Caco-2 (cell line): ENCODE measurements around the gene BPGM. TPM values are rescaled to one million over a fixed set of nuclear protein-coding genes. Genes with fewer than 3 reads are reported as not detected.

Experiments used
- BruUV-seq: library from RNA; stranded (reverse); fragments of 400-500 nt; replicated peaks from 2 replicates; lab custom pipeline; 2021; lab: Mats Ljungman, UMichigan
- CTCF ChIA-PET: fragments of 300-600 bp; sonication (Branson Sonifier 250); formaldehyde crosslinking; loops from one replicate; lab custom pipeline; 2022; ENCODE audit warnings: antibody characterized with exemption; lab: Charles Lee
- POLR2A ChIA-PET: fragments of 300-600 bp; sonication (Branson Sonifier 250); formaldehyde crosslinking; loops from one replicate; lab custom pipeline; 2022; ENCODE audit warnings: antibody characterized with exemption; lab: Charles Lee
- DNase-seq, 2 experiments: peaks; one replicate each; pipeline versions ENCODE4 v3.0.0 to v3.0.0-alpha.2; 2020 to 2022
- H3K27me3 ChIP-seq: replicated peaks from 2 replicates; pipeline ENCODE4 v1.6.0; 2011; ENCODE audit warnings: low read length; ENCODE audit not compliant: control insufficient read depth, insufficient read depth
- H3K36me3 ChIP-seq: 2 replicates; pipeline ENCODE4 v1.5.1; 2011; ENCODE audit warnings: low read length; ENCODE audit not compliant: control insufficient read depth, insufficient read depth
- H3K4me1 ChIP-seq: fragments of 250-450 bp; sonication (Bioruptor Pico); 2 replicates; pipeline ENCODE4 v1.5.1; 2020; ENCODE audit warnings: mild to moderate bottlenecking
- H3K4me3 ChIP-seq: 2 replicates; pipeline ENCODE4 v1.5.1; 2011; ENCODE audit warnings: low read depth, mild to moderate bottlenecking, control low read depth, low read length
- H3K9me3 ChIP-seq: fragments of 250-450 bp; sonication (Bioruptor Pico); 2 replicates; pipeline ENCODE4 v1.5.1; 2020; ENCODE audit warnings: mild to moderate bottlenecking, moderate library complexity
- H3K27ac Mint-ChIP-seq: one replicate; pipeline ENCODE4 v1.8.0; 2022; ENCODE audit warnings: mixed read lengths; ENCODE audit not compliant: unreplicated experiment
- H3K27me3 Mint-ChIP-seq: one replicate; pipeline ENCODE4 v1.8.0; 2022; ENCODE audit warnings: mixed read lengths; ENCODE audit not compliant: insufficient read depth, unreplicated experiment
- H3K36me3 Mint-ChIP-seq: one replicate; pipeline ENCODE4 v1.8.0; 2022; ENCODE audit warnings: mild to moderate bottlenecking, mixed read lengths; ENCODE audit not compliant: insufficient read depth, unreplicated experiment
- H3K4me1 Mint-ChIP-seq: one replicate; pipeline ENCODE4 v1.8.0; 2022; ENCODE audit warnings: low read depth, mixed read lengths; ENCODE audit not compliant: unreplicated experiment
- H3K4me3 Mint-ChIP-seq: one replicate; pipeline ENCODE4 v1.8.0; 2022; ENCODE audit warnings: mild to moderate bottlenecking, moderate library complexity, mixed read lengths; ENCODE audit not compliant: unreplicated experiment
- H3K9me3 Mint-ChIP-seq: one replicate; pipeline ENCODE4 v1.8.0; 2022; ENCODE audit warnings: mixed read lengths; ENCODE audit not compliant: unreplicated experiment
- CTCF ChIP-seq, 2 experiments: fragments of 200-600 bp in 1 of 2; IDR thresholded peaks; 1 replicate in 1 of 2; 2 replicates in 1 of 2; pipeline versions ENCODE4 v1.5.1 to v1.8.0; 2011 to 2022; ENCODE audit warnings: antibody characterized with exemption in 1 of 2, control low read depth in 1 of 2, inconsistent platforms in 1 of 2, low read depth in 1 of 2, low read length in 1 of 2, mild to moderate bottlenecking in 1 of 2, moderate library complexity in 1 of 2; ENCODE audit not compliant: insufficient read depth in 1 of 2, severe bottlenecking in 1 of 2, unreplicated experiment in 1 of 2
- intact Hi-C: fragments of 100-400 bp; cut with micrococcal nuclease; formaldehyde crosslinking; loops from one replicate; pipeline ENCODE4 v1.10.0; 2022; ENCODE audit not compliant: unreplicated experiment
- total RNA-seq: library from RNA; stranded (reverse); gene quantifications from 2 replicates; pipeline ENCODE4 v1.2.3, GENCODE V29; 2022

Gene BPGM
- total RNA-seq, 1 experiment from 2014 or later: 8.1 TPM

- Mint-ChIP-seq H3K4me3 (no peak overlapping the region), H3K4me1 (peaks cover 33% of the 10 kb centered on the region), H3K27ac (no peak overlapping the region), H3K9me3 (no peaks in the 10 kb centered on the region), H3K27me3 (no peaks in the 10 kb centered on the region), H3K36me3 (no peaks in the 10 kb centered on the region)
- Histone ChIP-seq H3K4me1 (peaks cover 43% of the 10 kb centered on the region), H3K9me3 (no peaks in the 10 kb centered on the region), H3K27me3 (no peaks in the 10 kb centered on the region), H3K36me3 (no peaks in the 10 kb centered on the region), H3K4me3 (no peak overlapping the region)
- intact Hi-C loops: no loop called here
- POLR2A ChIA-PET: no interaction called here
- DNase-seq: no peak
- CTCF ChIA-PET: no interaction called here
- BruUV-seq: no TSS peak
- no peak for TF ChIP-seq CTCF (IDR thresholded peaks at IDR 0.05; ENCODE audit: insufficient read depth in 1 of 2, low read depth in 1 of 2, low read length in 1 of 2, severe bottlenecking in 1 of 2, unreplicated experiment in 1 of 2)
Measured at GRCh38 chr7:134707663-134708378, 61.2 kb downstream of the BPGM start.

GRCh38 chr7:134708692-134709091 lies 62.0 kb downstream of the BPGM start:
- Mint-ChIP-seq H3K27ac (no peak overlapping the region), H3K36me3 (no peaks in the 10 kb centered on the region), H3K9me3 (no peaks in the 10 kb centered on the region), H3K4me1 (peaks cover 27% of the 10 kb centered on the region), H3K4me3 (no peak overlapping the region), H3K27me3 (no peaks in the 10 kb centered on the region)
- Histone ChIP-seq H3K4me1 (peaks cover 36% of the 10 kb centered on the region), H3K9me3 (no peaks in the 10 kb centered on the region), H3K4me3 (no peak overlapping the region), H3K27me3 (no peaks in the 10 kb centered on the region), H3K36me3 (no peaks in the 10 kb centered on the region)
- BruUV-seq: no TSS peak
- TF ChIP-seq CTCF (IDR thresholded peaks at IDR 0.05; ENCODE audit: insufficient read depth in 1 of 2, low read depth in 1 of 2, low read length in 1 of 2, severe bottlenecking in 1 of 2, unreplicated experiment in 1 of 2): no peak
- intact Hi-C loops: no loop called here
- no peak for DNase-seq
- POLR2A ChIA-PET: no interaction called here
- CTCF ChIA-PET: interaction anchor here (0.6 kb wide), 1 partner anchor 240 kb away, joined by 3 read pairs; no protein-coding TSS in a partner anchor

GRCh38 chr7:134709197-134709596 lies 62.5 kb downstream of the BPGM start:
- no peak for TF ChIP-seq CTCF (IDR thresholded peaks at IDR 0.05; ENCODE audit: insufficient read depth in 1 of 2, low read depth in 1 of 2, low read length in 1 of 2, severe bottlenecking in 1 of 2, unreplicated experiment in 1 of 2)
- BruUV-seq: no TSS peak
- H3K27me3 Mint-ChIP-seq: no peaks in the 10 kb centered on the region
- no peaks in the 10 kb centered on the region for H3K9me3 ChIP-seq
- peaks cover 29% of the 10 kb centered on the region for H3K4me1 Mint-ChIP-seq
- H3K4me1 ChIP-seq: peaks cover 31% of the 10 kb centered on the region
- no peaks in the 10 kb centered on the region for H3K9me3 Mint-ChIP-seq
- DNase-seq: no peak
- POLR2A ChIA-PET: no interaction called here
- no peak overlapping the region for H3K27ac Mint-ChIP-seq
- H3K36me3 ChIP-seq: no peaks in the 10 kb centered on the region
- no peaks in the 10 kb centered on the region for H3K36me3 Mint-ChIP-seq
- H3K27me3 ChIP-seq: no peaks in the 10 kb centered on the region
- H3K4me3 Mint-ChIP-seq: no peak overlapping the region
- H3K4me3 ChIP-seq: no peak overlapping the region
- intact Hi-C loops: no loop called here
- CTCF ChIA-PET: interaction anchor here (0.6 kb wide), 1 partner anchor 240 kb away, joined by 3 read pairs; no protein-coding TSS in a partner anchor
